Activated CD8-positive, alpha-beta memory T cell treated with anti-CD3 and anti-CD28 coated beads for 36 hours (primary cell): Measurements from ENCODE around the gene TSC22D4. TPM values are rescaled to one million over a fixed set of nuclear protein-coding genes. Genes with fewer than 3 reads are reported as not detected.
"Not testable (repeated sequence)": the region's sequence is repeated elsewhere in the genome, so short reads cannot be mapped to it uniquely, and the experiment has no call there.

Experiments
- CTCF ChIA-PET: fragments of 350-600 bp; sonication (Branson Sonifier 250); formaldehyde crosslinking; loops from one replicate; lab custom pipeline; 2021; ENCODE audit warnings: antibody characterized with exemption; lab: Charles Lee
- POLR2A ChIA-PET: fragments of 350-600 bp; sonication (Branson Sonifier 250); formaldehyde crosslinking; loops from one replicate; lab custom pipeline; 2021; ENCODE audit warnings: antibody characterized with exemption; lab: Charles Lee
- total RNA-seq, 2 experiments: library from RNA; stranded (reverse); gene quantifications; one replicate each; pipeline ENCODE4 v1.2.3, GENCODE V29; 2021

The TSC22D4 gene
- total RNA-seq, 2 experiments from 2014 or later = 90.9 to 95.0 TPM

GRCh38 chr7:100465299-100465698 is 13.7 kb downstream of the TSC22D4 start:
- POLR2A ChIA-PET = interaction anchor here (0.8 to 1.0 kb wide), 3 partner anchors 12 to 26 kb away, joined by 3 to 4 read pairs (median 4); partner anchors contain the start of gene TSC22D4

DNA sequence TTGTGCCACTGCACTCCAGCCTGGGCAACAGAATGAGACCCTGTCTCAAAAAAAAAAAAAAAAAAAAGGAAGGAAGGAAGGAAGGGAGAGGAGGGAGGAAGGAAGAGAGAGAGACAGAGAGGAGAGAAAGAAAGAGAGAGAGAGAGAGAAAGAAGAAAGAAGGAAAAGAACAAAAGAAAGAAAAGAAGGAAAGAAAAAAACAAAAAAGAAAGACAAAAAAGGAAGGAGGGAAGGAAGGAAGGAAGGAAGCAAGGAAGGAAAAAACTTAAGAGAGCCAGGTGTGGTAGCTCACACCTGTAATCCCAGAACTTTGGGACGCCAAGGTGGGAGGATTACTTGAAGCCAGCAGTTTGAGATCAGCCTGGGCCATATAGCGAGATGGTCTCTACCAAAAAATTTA is 14.2 kb downstream of the TSC22D4 start:
- POLR2A ChIA-PET = interaction anchor here (0.8 kb wide), 1 partner anchor 11 kb away, joined by 3 read pairs; no protein-coding TSS in a partner anchor
- CTCF ChIA-PET = interaction anchor here (0.7 to 0.8 kb wide), 2 partner anchors 57 to 280 kb away, joined by 3 read pairs; no protein-coding TSS in a partner anchor

More at GRCh38 chr7:100465299-100465698, 13.7 kb downstream of the TSC22D4 start:
- CTCF ChIA-PET = interaction anchor here (0.7 to 0.8 kb wide), 2 partner anchors 58 to 279 kb away, joined by 3 read pairs; no protein-coding TSS in a partner anchor

DNA sequence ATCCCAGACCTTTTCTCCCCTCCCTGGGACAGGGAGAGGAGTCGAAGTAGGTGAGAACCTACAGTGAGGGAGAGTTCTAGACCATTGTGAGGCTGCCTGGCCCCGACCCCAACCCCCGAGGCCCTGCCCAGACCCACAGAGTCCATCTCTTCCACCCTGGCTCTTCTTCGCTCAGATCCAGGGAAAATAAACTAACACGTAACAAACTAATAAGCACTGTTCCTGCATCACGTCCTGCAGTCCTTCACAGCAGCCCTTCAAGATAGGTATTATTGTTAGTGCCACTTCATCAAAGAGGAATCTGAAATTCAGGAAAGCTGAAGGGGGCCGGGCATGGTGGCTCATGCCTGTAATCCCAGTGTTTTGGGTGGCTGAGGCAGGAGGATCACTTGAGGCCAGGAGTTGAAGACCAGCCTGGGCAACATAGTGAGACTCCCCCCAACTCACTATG is 14.8 kb downstream of the TSC22D4 start, which contains the start of gene SPACDR:
Gene SPACDR, minus strand, starts transcription at position 51 of the 451 bp plus-strand sequence. CDS start 235 bp downstream, outside the sequence.
- ChIA-PET POLR2A (no interaction called here), CTCF (interaction anchor here (1.4 kb wide), 1 partner anchor 14 kb away, joined by 3 read pairs; no protein-coding TSS in a partner anchor)

- CTCF ChIA-PET = no interaction called here
- POLR2A ChIA-PET = no interaction called here
Observed at GRCh38 chr7:100457033-100457432, 22.0 kb downstream of the TSC22D4 start.

- CTCF ChIA-PET = interaction anchor here (1.1 to 1.2 kb wide), 2 partner anchors 13 to 21 kb away, joined by 3 to 4 read pairs; no protein-coding TSS in a partner anchor
- POLR2A ChIA-PET = no interaction called here
Observed at GRCh38 chr7:100456562-100456961, 22.5 kb downstream of the TSC22D4 start.

- POLR2A ChIA-PET = no interaction called here
- CTCF ChIA-PET = interaction anchor here (0.9 to 1.2 kb wide), 3 partner anchors 14 to 20 kb away, joined by 3 to 4 read pairs (median 4); no protein-coding TSS in a partner anchor
Observed at GRCh38 chr7:100455206-100455605, 23.8 kb downstream of the TSC22D4 start.

DNA sequence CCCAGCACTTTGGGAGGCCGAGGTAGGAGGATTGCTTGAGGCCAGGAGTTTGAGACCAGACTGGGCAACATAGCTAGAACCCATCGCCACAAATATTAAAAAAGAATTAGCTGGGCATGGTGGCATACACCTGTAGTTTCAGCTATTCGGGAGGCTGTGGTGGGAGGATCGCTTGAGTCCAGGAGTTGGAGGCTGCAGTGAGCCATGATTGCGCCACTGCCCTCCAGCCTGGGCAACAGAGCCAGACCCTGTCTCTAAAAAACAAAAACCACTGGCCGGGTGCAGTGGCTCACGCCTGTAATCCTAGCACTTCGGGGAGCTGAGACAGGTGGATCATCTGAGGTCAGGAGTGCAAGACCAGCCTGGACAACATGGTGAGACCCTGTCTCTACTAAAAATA is 25.2 kb downstream of the TSC22D4 start:
- POLR2A ChIA-PET = interaction anchor here (1.0 to 1.1 kb wide), 2 partner anchors 11 to 19 kb away, joined by 3 read pairs; no protein-coding TSS in a partner anchor
- CTCF ChIA-PET = interaction anchor here (1.2 kb wide), 1 partner anchor 106 kb away, joined by 5 read pairs; no protein-coding TSS in a partner anchor

GRCh38 chr7:100452513-100452912 is 26.5 kb downstream of the TSC22D4 start:
- CTCF ChIA-PET = interaction anchor here (0.6 kb wide), 1 partner anchor 273 kb away, joined by 3 read pairs; no protein-coding TSS in a partner anchor
- POLR2A ChIA-PET = interaction anchor here (0.6 kb wide), 1 partner anchor 301 kb away, joined by 6 read pairs; no protein-coding TSS in a partner anchor

- ChIA-PET CTCF (interaction anchor here (0.6 to 1.7 kb wide), 9 partner anchors 14 to 1639 kb away, joined by 3 to 4 read pairs (median 3); partner anchors contain the start of genes NYAP1 and ZCWPW1), POLR2A (interaction anchor here (0.6 kb wide), 1 partner anchor 19 kb away, joined by 3 read pairs; no protein-coding TSS in a partner anchor)
Observed at GRCh38 chr7:100449190-100449795, 29.7 kb downstream of the TSC22D4 start.

DNA sequence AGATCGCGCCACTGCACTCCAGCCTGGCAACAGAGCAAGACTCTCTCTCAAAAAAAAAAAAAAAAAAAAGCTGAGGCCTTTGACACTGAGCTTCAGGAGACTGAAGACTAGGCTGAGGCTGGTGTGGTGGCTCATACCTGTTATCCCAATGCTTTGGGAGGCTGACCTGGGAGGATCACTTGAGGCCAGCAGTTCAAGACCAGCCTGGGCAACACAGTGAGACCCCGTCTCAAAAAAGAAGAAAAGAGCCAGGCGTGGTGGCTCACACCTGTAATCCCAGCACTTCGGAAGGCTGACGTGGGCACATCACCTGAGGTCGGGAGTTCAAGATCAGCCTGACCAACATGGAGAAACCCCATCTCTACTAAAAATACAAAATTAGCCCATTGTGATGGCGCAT is 31.7 kb downstream of the TSC22D4 start:
- ChIA-PET CTCF (interaction anchor here (0.6 to 2.8 kb wide), 4 partner anchors 10 to 105 kb away, joined by 3 to 8 read pairs (median 3); partner anchors contain the start of genes PPP1R35 and TSC22D4), POLR2A (interaction anchor here (0.6 kb wide), 1 partner anchor 253 kb away, joined by 3 read pairs; no protein-coding TSS in a partner anchor)

DNA sequence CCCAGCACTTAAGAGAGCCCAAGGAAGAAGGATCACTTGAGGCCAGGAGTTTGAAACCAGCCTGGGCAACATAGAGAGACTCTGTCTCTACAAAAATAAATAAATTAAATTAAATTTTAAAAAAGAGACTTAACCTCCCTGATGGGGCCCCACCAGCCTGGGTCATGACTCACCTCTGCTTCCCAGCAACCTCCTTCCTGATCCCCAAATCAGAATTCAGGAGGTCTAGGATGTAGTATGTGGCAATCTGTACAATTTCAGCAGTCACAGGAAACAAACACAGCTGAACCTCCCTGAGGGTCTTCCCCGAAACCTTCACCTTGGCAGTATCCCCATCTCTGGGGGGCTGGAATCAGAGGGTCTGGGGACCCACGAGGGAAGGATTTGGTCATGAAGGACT is 33.0 kb downstream of the TSC22D4 start:
- POLR2A ChIA-PET = no interaction called here
- CTCF ChIA-PET = interaction anchor here (0.7 to 2.8 kb wide), 5 partner anchors 9 to 39 kb away, joined by 3 to 9 read pairs (median 7); partner anchors contain the start of genes NYAP1 and PPP1R35

DNA sequence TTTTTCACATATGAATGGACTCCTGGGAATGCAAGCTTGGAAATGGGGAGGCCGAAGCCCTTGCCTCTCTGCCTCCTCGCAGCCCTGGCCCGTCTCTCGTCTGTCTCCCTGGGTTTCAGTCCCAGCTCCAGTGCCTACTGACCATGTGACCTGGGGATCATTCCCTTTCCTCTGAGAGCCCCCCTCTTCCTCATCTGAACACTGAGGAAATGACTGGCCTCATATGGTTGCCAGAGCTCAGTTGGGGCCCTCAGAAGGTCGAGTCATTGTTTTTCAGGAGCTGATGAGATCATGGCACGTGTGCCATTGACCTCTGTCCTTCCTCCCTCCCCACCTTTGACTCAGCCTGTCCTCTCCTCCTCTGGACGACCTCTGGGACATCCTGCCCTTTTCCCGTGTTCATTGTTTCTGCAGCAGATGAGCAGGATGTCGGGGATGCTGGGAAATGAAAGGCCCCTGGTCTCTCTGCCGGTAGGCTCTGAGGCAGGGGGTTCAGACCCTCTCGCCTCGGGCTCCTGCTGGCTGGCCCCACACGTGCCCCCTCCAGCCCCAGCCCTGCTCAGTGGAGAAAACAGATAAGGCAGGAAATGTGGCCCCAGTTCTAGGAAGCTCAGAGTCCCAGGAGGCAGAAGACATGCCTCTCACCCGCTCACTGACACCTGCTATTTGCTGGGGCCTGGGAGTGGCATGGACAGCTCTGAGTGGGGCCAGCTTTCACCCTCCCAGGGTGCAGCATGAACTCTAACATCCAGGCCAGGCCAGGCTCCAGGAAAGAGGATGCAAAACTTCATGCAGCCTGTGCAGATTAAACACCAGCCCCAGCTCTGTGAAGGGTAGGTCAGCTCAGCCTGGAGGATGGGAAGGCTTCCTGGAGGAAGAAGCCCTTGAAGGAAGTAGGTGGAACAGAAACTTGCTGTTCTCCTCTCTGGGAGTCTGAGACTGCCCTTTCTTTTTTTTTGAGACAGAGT is 34.4 kb downstream of the TSC22D4 start:
- CTCF ChIA-PET = no interaction called here

GRCh38 chr7:100443096-100443840 is 35.7 kb downstream of the TSC22D4 start:
- ChIA-PET CTCF (no interaction called here), POLR2A (interaction anchor here (0.7 kb wide), 1 partner anchor 1064 kb away, joined by 7 read pairs; no protein-coding TSS in a partner anchor)

More for the DNA sequence above, 34.4 kb downstream of the TSC22D4 start:
- POLR2A ChIA-PET = interaction anchor here (0.6 kb wide), 1 partner anchor 15 kb away, joined by 5 read pairs; the partner anchor contains the start of gene MEPCE

- ChIA-PET POLR2A (no interaction called here), CTCF (interaction anchor here (0.7 kb wide), 1 partner anchor 267 kb away, joined by 3 read pairs; no protein-coding TSS in a partner anchor)
Observed at GRCh38 chr7:100441641-100442535, 37.1 kb downstream of the TSC22D4 start.

DNA sequence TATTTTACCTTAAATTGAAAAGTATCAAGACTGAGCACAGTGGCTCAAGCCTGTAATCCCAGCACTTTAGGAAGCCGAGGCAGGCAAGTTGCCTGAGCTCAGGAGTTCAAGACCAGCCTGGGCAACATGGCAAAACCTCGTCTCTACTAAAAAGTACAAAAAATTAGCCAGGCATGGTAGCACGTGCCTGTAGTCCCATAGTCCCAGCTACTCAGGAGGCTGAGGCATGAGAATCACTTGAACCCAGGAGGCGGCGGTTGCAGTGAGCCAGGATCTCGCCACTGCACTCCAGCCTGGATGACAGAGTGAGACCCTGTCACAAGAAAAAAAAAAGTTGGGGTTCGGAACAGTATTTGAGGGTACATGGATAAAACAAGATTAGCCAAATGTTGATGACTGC is 39.8 kb downstream of the TSC22D4 start:
- CTCF ChIA-PET = not testable (repeated sequence)
- POLR2A ChIA-PET = interaction anchor here (1.0 kb wide), 1 partner anchor 27 kb away, joined by 4 read pairs; no protein-coding TSS in a partner anchor

GRCh38 chr7:100438731-100439130 is 40.3 kb downstream of the TSC22D4 start:
- POLR2A ChIA-PET = interaction anchor here (0.6 to 1.0 kb wide), 2 partner anchors 27 to 196 kb away, joined by 4 to 13 read pairs; no protein-coding TSS in a partner anchor
- CTCF ChIA-PET = not testable (repeated sequence)
